ENCODE measurements around the gene GALR2.

The GALR2 gene

DNA sequence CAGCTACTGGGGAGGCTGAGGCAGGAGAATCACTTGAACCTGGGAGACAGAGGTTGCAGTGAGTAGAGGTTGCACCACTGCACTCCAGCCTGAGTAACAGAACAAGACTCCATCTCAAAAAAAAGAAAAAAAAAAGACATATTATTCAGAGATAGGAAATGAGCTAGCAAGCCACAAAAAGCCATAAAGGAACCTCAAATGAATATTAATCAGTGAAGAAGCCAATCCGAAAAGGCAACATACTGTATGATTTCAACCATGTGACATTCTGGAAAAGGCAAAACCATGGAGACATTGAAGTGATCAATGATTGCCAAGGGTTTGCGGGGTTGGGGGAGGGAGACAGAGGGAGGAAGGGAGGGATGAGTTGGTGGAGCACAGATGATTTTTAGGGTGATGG, 37.4 kb downstream of the GALR2 start:
- TF ChIP-seq, protein P1, sequence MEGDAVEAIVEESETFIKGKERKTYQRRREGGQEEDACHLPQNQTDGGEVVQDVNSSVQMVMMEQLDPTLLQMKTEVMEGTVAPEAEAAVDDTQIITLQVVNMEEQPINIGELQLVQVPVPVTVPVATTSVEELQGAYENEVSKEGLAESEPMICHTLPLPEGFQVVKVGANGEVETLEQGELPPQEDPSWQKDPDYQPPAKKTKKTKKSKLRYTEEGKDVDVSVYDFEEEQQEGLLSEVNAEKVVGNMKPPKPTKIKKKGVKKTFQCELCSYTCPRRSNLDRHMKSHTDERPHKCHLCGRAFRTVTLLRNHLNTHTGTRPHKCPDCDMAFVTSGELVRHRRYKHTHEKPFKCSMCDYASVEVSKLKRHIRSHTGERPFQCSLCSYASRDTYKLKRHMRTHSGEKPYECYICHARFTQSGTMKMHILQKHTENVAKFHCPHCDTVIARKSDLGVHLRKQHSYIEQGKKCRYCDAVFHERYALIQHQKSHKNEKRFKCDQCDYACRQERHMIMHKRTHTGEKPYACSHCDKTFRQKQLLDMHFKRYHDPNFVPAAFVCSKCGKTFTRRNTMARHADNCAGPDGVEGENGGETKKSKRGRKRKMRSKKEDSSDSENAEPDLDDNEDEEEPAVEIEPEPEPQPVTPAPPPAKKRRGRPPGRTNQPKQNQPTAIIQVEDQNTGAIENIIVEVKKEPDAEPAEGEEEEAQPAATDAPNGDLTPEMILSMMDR (IDR thresholded peaks at IDR 0.05; ENCODE audit: control insufficient read depth, insufficient read depth, low read depth, low read length, missing control alignments) = no peak
- H3K4me3 ChIP-seq (ENCODE audit: control insufficient read depth, low read depth, low read length) = no peak overlapping the region
- DNase-seq (ENCODE audit: low read depth) = no peak

DNA sequence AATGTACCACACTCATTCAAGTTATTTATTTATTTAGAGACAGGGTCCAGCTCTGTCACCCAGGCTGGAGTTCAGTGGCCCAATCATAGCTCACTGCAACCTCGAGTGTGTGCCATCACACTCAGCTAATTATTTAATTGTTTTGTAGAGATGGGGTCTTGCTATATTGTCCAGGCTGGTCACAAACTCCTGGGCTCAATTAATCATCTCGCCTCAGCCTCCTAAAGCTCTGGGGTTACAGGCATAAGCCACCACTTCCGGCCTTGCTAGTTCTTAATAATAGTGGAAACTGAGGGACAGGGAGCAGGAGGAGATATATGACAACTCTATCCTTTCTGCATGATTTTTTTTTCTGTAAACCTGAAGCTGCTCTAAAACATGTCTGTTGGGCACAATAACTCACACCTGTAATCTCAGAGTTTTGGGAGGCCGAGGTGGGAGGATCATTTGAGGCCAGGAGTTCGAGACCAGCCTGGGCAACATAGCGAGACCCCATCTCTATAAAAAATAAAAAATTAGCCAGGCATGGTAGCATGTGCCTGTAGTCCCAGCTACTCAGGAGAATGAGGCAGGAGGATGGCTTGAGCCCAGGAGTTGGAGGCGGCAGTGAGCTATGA, 40.7 kb downstream of the GALR2 start:
- TF ChIP-seq, protein P1 (IDR thresholded peaks at IDR 0.05; ENCODE audit: control insufficient read depth, insufficient read depth, low read depth, low read length, missing control alignments) = no peak
- no peak for DNase-seq (ENCODE audit: low read depth)

DNA sequence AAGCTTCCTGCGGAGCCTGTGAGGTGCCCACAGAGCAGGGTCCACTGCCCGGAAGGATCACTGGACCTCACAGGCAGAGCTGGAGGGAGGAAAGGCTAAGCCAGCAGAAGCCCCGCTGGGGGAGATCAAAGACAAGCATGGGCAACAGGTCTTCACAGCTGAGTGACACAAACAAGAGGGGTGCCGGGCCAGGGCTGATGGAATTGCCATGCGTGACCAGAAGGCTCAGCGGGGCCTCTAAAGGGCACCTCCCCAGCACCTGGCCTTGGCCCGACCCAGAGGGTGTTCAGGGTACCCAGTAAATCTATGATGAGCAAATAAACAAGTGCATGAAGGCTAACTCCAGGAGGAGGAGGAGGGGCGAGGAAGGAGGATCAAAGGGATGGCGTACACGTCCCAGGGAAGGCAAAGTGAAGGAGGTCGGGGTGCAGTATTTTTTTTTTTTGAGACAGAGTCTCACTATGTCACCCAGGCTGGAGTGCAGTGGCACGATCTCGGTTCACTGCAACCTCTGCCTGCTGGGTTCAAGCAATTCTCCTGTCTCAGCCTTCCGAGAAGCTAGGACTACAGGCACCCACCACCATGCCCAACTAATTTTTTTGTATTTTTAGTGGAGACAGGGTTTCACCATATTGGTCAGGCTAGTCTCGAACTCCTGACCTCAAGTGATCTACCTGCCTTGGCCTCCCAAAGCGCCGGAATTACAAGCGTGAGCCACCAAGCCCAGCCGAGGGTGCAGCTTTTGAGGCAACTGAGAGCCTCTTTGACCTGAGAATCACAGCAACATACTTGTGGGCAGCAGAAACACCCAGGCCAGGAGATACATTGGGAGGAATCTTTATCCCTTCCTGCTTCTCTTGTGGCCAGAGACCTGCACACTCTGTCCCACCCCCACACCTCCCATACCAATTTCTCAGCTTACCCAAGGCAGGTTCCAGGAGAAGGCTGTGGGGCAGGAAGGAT, 45.1 kb downstream of the GALR2 start:
- no peak for DNase-seq (ENCODE audit: low read depth)
- TF ChIP-seq, protein P1 (IDR thresholded peaks at IDR 0.05; ENCODE audit: control insufficient read depth, insufficient read depth, low read depth, low read length, missing control alignments) = no peak
- no peak overlapping the region for H3K4me3 ChIP-seq (ENCODE audit: control insufficient read depth, low read depth, low read length)

More for the DNA sequence above, 40.7 kb downstream of the GALR2 start:
- H3K4me3 ChIP-seq (ENCODE audit: control insufficient read depth, low read depth, low read length) = no peak overlapping the region

DNA sequence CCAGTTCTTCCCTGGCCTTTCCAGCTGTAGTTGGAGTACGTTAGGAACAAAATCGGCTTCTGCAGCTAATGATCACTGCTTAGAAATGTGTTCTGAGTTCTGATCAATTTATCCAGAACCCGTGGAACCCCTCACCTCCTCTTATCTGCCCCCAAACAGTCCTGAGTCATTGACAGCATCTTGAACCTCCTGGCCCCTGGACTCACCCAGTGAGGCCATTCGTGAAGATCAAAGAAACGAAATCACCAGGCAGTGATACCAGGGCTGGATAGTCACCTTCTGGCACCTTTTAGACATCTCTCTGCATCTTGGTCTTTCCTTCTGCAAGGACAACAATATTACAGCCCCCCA, 46.1 kb downstream of the GALR2 start:
- no peak for DNase-seq (ENCODE audit: low read depth)
- no peak overlapping the region for H3K4me3 ChIP-seq (ENCODE audit: control insufficient read depth, low read depth, low read length)
- TF ChIP-seq, protein P1 (IDR thresholded peaks at IDR 0.05; ENCODE audit: control insufficient read depth, insufficient read depth, low read depth, low read length, missing control alignments) = no peak

DNA sequence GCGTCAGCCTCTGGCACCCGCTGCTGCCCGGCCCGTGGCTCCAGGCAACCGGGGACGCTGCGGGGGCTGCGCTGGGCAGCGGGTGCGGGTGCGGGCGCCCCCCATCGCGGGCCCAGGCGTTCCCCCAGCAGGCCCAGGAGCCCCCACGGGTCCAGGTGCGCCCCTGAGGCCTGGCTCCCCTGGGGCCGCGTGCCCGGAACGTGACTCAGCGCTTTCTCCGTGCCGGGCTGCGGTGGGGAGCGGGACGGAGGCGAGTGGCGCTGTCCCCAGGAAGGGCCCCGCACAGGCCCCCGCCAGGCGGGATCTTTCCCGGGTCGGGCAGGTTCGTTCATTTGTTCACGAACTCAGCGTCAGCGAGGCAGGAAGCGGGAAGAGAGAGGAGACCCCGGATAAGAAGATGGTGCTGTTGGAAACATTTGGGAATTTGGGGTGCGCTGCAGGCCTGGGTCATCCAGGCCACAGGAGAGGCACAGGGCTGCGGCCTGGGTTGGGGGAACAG, 47.4 kb downstream of the GALR2 start:
- DNase-seq (ENCODE audit: low read depth) = no peak
- no peak overlapping the region for H3K4me3 ChIP-seq (ENCODE audit: control insufficient read depth, low read depth, low read length)
- TF ChIP-seq, protein P1 (IDR thresholded peaks at IDR 0.05; ENCODE audit: control insufficient read depth, insufficient read depth, low read depth, low read length, missing control alignments) = no peak

DNA sequence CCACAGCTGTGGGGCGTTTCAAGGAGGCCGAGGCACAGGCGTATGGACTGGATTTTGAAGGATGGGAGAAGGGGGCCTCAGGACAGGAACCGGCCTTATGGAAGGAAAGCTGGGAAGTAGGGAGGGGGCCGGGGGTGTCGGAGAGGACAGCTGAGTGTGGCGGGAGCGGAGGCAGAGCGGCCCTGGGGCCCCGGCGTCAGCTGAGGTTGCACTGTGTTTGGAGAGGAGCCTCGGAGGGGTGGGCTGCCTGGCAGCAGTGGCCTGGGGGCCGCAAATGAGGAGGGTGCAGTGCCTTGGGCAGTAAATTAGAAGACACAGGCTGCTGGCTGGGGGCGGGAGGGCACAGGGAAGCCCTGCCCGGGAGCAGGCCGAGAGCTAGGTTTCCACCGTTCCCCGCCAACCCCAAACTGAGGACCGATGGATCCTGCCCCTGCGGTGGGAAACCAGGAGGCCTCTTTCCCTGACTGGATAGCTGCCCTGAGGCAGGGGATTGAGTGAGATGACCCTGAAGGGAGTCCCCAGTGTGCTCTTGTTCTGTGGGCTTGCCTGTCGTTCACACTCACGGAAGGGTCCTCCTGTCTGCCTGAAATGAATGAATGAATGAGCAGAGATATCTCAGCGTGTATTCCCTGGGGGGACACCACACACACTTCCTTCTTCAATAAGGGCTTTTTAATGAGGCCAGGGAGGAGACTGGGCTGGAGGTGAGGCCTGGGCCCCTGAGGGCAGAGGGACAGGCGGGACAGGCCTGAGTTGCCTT, 48.0 kb downstream of the GALR2 start:
- no peak for DNase-seq (ENCODE audit: low read depth)
- TF ChIP-seq, protein P1 (IDR thresholded peaks at IDR 0.05; ENCODE audit: control insufficient read depth, insufficient read depth, low read depth, low read length, missing control alignments) = no peak
- H3K4me3 ChIP-seq (ENCODE audit: control insufficient read depth, low read depth, low read length) = no peak overlapping the region

Measured in AG09309 (cell line).